ENCODE results near the gene ELMOD3.

ELMOD3 gene

GRCh38 chr2:85401844-85402243 is 47.3 kb downstream of the ELMOD3 start:
- TF ChIP-seq, protein P1, sequence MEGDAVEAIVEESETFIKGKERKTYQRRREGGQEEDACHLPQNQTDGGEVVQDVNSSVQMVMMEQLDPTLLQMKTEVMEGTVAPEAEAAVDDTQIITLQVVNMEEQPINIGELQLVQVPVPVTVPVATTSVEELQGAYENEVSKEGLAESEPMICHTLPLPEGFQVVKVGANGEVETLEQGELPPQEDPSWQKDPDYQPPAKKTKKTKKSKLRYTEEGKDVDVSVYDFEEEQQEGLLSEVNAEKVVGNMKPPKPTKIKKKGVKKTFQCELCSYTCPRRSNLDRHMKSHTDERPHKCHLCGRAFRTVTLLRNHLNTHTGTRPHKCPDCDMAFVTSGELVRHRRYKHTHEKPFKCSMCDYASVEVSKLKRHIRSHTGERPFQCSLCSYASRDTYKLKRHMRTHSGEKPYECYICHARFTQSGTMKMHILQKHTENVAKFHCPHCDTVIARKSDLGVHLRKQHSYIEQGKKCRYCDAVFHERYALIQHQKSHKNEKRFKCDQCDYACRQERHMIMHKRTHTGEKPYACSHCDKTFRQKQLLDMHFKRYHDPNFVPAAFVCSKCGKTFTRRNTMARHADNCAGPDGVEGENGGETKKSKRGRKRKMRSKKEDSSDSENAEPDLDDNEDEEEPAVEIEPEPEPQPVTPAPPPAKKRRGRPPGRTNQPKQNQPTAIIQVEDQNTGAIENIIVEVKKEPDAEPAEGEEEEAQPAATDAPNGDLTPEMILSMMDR (IDR thresholded peaks at IDR 0.05; ENCODE audit: insufficient read depth, low read length, poor library complexity, severe bottlenecking), result no peak
- no peaks in the 10 kb centered on the region for H3K27me3 ChIP-seq (replicated peaks; ENCODE audit: control insufficient read depth, insufficient read depth, low read length)
- H3K4me3 ChIP-seq (replicated peaks; ENCODE audit: low read depth, low read length), result no peak overlapping the region
- no peak for DNase-seq (ENCODE audit: extremely low read depth, insufficient read length)
- peaks cover 11% of the 10 kb centered on the region for H3K36me3 ChIP-seq (ENCODE audit: control insufficient read depth, insufficient read depth, low read length)

GRCh38 chr2:85405201-85406059 is 50.9 kb downstream of the ELMOD3 start:
- H3K4me3 ChIP-seq (replicated peaks; ENCODE audit: low read depth, low read length), result no peak overlapping the region; the same call in 1 of the 2 replicates
- H3K27me3 ChIP-seq (replicated peaks; ENCODE audit: control insufficient read depth, insufficient read depth, low read length), result no peaks in the 10 kb centered on the region
- TF ChIP-seq, protein P1 (IDR thresholded peaks at IDR 0.05; ENCODE audit: insufficient read depth, low read length, poor library complexity, severe bottlenecking), result no peak
- peak; percentile 40 for DNase-seq (ENCODE audit: extremely low read depth, insufficient read length)
- peaks cover 5% of the 10 kb centered on the region for H3K36me3 ChIP-seq (ENCODE audit: control insufficient read depth, insufficient read depth, low read length)

GRCh38 chr2:85409845-85410583 is 55.4 kb downstream of the ELMOD3 start, which contains the start of gene CAPG:
Gene CAPG, minus strand, starts transcription at chr2:85410366. Its CDS starts 8,221 bp downstream, at chr2:85402145.
- H3K4me3 ChIP-seq (replicated peaks; ENCODE audit: low read depth, low read length), result peak within 1 kb of the TSS; percentile 69

GRCh38 chr2:85410584-85411404 is 56.2 kb downstream of the ELMOD3 start:
- H3K4me3 ChIP-seq (replicated peaks; ENCODE audit: low read depth, low read length), result no peak overlapping the region
- H3K27me3 ChIP-seq (replicated peaks; ENCODE audit: control insufficient read depth, insufficient read depth, low read length), result no peaks in the 10 kb centered on the region
- DNase-seq (ENCODE audit: extremely low read depth, insufficient read length), result no peak
- TF ChIP-seq, protein P1 (IDR thresholded peaks at IDR 0.05; ENCODE audit: insufficient read depth, low read length, poor library complexity, severe bottlenecking), result no peak
- no peaks in the 10 kb centered on the region for H3K36me3 ChIP-seq (ENCODE audit: control insufficient read depth, insufficient read depth, low read length)

More at GRCh38 chr2:85409845-85410583, 55.4 kb downstream of the ELMOD3 start, which contains the start of gene CAPG:
- DNase-seq (ENCODE audit: extremely low read depth, insufficient read length), result peak; percentile 73
- Histone ChIP-seq H3K27me3 (replicated peaks; ENCODE audit: control insufficient read depth, insufficient read depth, low read length) (no peaks in the 10 kb centered on the region), H3K36me3 (ENCODE audit: control insufficient read depth, insufficient read depth, low read length) (no peaks in the 10 kb centered on the region)
- TF ChIP-seq, protein P1 (IDR thresholded peaks at IDR 0.05; ENCODE audit: insufficient read depth, low read length, poor library complexity, severe bottlenecking), result no peak

DNA sequence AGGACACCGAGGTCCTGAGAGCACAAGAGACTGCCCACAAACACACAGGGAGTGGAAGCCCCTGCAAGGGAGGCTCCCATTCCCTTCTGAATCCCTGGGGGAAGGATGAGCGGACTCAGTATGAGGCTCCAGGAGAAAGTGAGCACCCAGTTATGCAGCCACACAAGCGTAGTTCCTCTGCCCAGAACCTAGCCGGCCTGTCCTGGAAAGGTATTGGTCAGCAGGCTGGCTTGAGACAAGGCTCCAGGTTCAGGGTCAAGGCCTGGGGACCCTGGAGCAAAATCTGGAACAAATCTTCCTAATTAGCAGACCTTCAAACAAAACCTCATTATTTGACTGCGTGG is 56.8 kb downstream of the ELMOD3 start:
- Histone ChIP-seq H3K4me3 (replicated peaks; ENCODE audit: low read depth, low read length) (no peak overlapping the region), H3K36me3 (ENCODE audit: control insufficient read depth, insufficient read depth, low read length) (no peaks in the 10 kb centered on the region), H3K27me3 (replicated peaks; ENCODE audit: control insufficient read depth, insufficient read depth, low read length) (no peaks in the 10 kb centered on the region)
- TF ChIP-seq, protein P1 (IDR thresholded peaks at IDR 0.05; ENCODE audit: insufficient read depth, low read length, poor library complexity, severe bottlenecking), result no peak
- DNase-seq (ENCODE audit: extremely low read depth, insufficient read length), result no peak

Measured in GM06990 (cell line).